SH-SY5Y (cell line): Measurements from ENCODE around the gene USP46.

Source experiments
- GATA2 ChIP-seq: IDR thresholded peaks from 2 replicates; pipeline ENCODE4 v1.6.1; 2011; ENCODE audit warnings: mild to moderate bottlenecking, low read depth, low read length
- GATA3 ChIP-seq: IDR thresholded peaks from 2 replicates; pipeline ENCODE4 v1.6.1; 2011; ENCODE audit warnings: low read depth, mild to moderate bottlenecking, low read length, moderate library complexity

DNA sequence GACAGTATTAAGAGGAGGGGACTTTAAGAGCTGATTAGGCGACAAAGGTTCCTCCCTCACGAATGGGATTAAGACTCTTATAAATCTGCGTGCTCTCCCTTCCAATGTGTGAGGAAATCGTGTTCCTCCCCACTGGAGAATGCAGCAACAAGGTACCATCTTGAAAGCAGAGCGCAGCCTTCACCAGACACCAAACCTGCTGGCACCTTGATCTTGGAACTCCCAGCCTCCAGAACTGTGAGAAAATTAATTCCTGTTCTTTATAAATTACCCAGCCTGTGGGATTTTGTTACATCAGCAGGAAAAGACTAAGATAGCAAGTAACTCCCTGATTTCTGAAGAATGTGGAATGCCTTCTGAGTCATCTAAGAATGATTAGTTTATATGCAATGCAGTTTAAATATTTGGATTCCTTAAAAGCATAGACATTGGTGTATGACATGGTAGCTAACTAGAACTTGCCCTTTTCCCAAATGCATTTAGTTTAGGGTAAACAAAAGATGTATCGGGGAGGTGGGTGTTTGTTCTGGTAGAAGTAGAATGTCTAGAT, 86.1 kb downstream of the USP46 start:
- TF ChIP-seq GATA2: no peak
- TF ChIP-seq GATA3: no peak
